GM12801 (cell line): ENCODE data around the gene IQSEC1.

Source experiments
- CTCF ChIP-seq: IDR thresholded peaks from one replicate; pipeline ENCODE4 v1.5.1; 2011; ENCODE audit warnings: control low read depth; ENCODE audit not compliant: insufficient read length; ENCODE audit errors: extremely low read depth

IQSEC1 gene

GRCh38 chr3:12948371-12948770 lies 124.9 kb downstream of the IQSEC1 start:
- TF ChIP-seq CTCF = no peak

DNA sequence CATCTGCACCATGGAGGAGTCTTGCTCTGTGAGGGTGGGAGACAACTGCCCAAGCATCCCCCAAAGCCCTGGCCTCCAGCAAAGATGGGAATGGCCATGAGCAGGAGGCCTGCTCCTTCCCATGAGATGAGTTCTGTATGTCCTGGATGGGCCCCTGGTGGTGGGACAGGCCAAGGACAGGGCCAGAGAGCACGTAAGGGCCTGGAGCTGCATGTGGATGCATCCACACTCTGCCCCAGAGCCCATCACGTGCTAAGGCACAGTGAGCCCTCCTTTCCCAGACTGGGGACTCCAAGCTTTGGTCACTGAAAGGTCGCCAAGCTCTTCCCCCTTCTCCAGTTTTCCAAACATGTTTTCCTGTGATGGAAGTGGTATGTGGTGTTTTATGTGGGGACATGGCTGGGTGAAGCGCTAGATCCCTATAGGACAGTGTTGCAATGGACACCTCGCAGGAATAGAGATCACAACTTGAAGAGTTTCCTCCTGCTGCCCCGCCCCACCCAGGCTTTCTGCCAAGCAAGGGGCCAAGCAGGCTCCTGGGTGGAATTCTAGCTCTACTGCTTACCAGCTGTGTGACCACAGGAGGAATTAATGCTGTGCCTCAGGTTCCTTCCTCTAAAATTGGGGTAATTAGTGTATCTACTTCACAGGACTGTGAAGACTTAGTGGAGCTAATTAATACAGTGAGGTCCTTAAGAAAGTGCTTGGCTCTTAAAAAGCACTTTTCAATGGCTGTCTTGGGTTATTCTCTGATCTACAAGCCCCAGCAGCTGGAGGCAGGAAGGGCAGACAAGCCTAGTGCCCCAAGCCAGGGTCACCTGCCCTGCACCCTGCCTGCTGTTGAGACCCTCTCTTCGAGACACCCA lies 125.5 kb downstream of the IQSEC1 start:
- TF ChIP-seq CTCF = no peak

DNA sequence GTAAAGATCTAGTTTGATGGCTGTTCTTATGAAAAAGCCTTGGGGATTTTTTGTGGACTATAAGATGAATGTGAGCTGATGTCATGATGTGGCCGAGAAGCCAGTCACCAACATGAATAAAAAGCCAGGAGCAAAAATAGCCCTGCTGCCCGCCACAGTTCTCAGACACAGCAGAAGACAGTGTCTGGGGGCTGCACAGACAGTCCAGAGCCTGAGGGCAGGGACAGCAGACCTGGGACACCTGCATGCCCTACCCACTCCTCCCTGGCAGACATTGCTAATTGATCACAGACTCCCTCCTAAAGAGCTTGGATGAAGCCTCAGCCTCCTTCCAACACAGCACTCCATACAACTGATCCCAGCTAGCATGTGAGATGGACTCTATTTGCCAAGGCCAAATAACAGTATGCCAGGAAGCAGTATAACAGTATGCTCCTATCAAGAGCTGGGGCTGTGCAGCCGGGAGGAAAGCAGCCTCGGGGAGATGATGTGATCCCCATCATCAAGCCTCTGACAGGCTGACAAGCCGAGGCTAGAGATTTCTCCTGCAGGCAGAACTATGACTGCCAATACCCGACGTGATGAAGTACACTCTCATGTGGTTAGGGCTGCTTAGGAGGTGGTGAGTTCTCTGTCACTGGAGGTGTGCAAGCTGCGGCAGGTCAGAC lies 126.4 kb downstream of the IQSEC1 start:
- TF ChIP-seq CTCF = no peak

- TF ChIP-seq CTCF = no peak
These were observed 127.0 kb downstream of the IQSEC1 start for GRCh38 chr3:12946251-12946648.

DNA sequence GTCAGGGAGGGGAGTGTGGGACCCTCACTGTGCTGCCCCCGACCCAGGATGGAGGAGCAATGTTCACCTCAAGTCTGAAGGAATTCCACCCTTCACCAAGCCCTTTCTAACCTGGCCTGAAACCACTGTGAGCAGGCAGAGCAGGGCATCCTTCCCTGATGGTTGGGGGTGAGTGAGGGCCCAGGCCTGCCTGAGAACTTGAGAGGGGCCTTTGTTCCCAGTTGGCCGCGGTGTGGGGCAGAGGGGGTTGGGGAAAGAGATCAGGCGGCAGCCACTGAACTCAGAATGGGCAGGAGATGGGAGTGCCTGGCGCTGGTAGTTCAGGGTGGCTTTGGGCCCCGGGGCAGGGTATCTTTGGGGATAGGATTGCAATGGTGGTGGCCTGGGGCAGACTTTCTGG lies 128.4 kb downstream of the IQSEC1 start:
- TF ChIP-seq CTCF = no peak

- TF ChIP-seq CTCF = no peak
These were observed 128.8 kb downstream of the IQSEC1 start for GRCh38 chr3:12944413-12944812.

DNA sequence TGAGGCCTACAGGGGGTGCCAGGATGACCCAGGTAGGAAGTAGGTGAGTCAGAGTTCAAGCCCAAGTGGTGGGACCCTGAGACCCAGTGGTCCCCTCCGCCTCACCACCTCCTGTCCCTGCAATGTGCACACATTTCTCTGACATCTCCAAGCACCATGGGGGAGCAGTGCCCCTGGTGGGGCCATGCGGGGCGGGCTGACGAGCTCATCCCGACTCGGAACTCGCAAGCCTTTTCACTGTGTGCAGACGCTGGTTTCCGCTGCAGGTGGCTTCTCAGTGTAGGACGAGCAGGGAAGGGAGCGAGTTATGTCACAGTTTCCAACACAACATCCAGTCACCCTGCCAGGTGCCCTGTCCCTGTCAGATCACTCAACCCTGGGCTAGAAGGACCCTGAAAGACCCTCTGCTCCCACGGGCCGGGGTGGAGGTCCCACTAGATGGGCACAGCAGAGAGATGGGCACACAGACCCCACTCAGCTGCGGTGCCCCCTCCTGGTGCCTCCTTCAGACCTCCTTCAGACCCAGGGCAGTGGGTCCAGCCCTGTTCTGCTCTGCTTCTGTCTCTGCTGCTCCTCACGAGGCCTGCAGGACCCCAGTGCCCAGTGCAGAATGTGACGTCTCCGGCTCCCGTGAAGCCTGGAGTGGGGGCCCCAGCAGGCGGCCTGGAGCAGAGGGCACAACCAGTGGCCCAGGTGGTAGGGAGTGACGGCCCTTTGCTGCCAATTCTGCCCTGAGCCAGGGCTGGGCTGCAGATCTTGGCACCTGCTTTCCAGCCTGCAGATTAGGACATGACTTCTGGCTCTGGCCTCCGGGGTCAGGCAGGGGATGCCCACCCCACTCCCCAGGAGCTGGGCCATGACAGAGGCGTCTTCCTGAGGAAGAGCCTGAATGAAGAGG lies 129.9 kb downstream of the IQSEC1 start:
- TF ChIP-seq CTCF = no peak
